MM.1S (cell line): ENCODE data around the gene MEAF6.

Source experiments
- EZH2 ChIP-seq: fragments of 300-600 bp; sonication (generic); optimal IDR thresholded peaks from 2 replicates; pipeline ENCODE3; 2017; ENCODE audit warnings: low read depth, mild to moderate bottlenecking, antibody characterized with exemption, low read length, mixed read lengths
- EZH2phosphoT487 ChIP-seq: fragments of 300-600 bp; sonication (generic); IDR thresholded peaks from 2 replicates; pipeline ENCODE4 v1.6.1; 2018; ENCODE audit warnings: antibody characterized with exemption, low read length
- TF ChIP-seq, protein P1 (sequence below): fragments of 300-600 bp; sonication (generic); IDR thresholded peaks from 2 replicates; pipeline ENCODE4 v1.5.1; 2016; ENCODE audit warnings: antibody characterized with exemption, low read length, mixed read lengths

DNA sequence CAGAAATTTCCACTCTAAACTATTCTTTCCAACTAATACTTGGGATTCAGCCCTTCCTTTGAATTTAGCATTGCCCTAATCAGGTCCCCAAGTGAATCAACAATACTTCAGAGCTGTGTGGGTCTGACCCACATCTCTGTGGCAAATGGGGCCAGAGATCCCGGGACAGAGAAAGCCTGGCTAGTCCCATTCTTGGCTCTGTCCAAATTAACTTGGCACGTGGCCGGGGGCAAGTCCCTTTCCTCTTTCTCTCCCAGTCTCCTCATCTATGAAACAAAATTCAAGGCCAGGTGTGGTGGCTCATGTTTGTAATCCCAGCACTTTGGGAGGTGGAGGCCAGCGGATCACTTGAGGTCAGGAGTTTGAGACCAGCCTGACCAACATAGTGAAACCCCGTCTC is 46.5 kb downstream of the MEAF6 start:
- TF ChIP-seq, protein P1, sequence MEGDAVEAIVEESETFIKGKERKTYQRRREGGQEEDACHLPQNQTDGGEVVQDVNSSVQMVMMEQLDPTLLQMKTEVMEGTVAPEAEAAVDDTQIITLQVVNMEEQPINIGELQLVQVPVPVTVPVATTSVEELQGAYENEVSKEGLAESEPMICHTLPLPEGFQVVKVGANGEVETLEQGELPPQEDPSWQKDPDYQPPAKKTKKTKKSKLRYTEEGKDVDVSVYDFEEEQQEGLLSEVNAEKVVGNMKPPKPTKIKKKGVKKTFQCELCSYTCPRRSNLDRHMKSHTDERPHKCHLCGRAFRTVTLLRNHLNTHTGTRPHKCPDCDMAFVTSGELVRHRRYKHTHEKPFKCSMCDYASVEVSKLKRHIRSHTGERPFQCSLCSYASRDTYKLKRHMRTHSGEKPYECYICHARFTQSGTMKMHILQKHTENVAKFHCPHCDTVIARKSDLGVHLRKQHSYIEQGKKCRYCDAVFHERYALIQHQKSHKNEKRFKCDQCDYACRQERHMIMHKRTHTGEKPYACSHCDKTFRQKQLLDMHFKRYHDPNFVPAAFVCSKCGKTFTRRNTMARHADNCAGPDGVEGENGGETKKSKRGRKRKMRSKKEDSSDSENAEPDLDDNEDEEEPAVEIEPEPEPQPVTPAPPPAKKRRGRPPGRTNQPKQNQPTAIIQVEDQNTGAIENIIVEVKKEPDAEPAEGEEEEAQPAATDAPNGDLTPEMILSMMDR, result no peak
- TF ChIP-seq EZH2 (no peak), EZH2phosphoT487 (no peak)
